GM18858 (cell line): ENCODE measurements around the gene SMC4.
"Not testable (repeated sequence)": the region's sequence is repeated elsewhere in the genome, so short reads cannot be mapped to it uniquely, and the experiment has no call there.

Experiments used
- ATAC-seq: cut with Tn5 transposase; IDR thresholded peaks from one replicate; pipeline ENCODE4 v1.9.1; 2021; ENCODE audit not compliant: unreplicated experiment

SMC4 gene

GRCh38 chr3:160399125-160400029 lies at the start of gene SMC4, which contains the start of gene IFT80:
Gene SMC4 (plus strand): TSS chr3:160399650. CDS start chr3:160400827, 1,177 bp downstream.
Gene IFT80 (minus strand): TSS chr3:160399225. CDS start chr3:160384600, 14,625 bp downstream.
- ATAC-seq: peak; percentile 90

GRCh38 chr3:160355826-160356225 lies 43.6 kb upstream of the SMC4 start:
- ATAC-seq: no peak

GRCh38 chr3:160362896-160363295 lies 36.6 kb upstream of the SMC4 start:
- ATAC-seq: not testable (repeated sequence)

GRCh38 chr3:160365869-160366522 lies 33.5 kb upstream of the SMC4 start:
- ATAC-seq: no peak

- ATAC-seq: peak; percentile 76
These were observed 30.6 kb upstream of the SMC4 start for GRCh38 chr3:160368804-160369203.

- no peak for ATAC-seq
These were observed 29.7 kb upstream of the SMC4 start for GRCh38 chr3:160369784-160370183.

- no peak for ATAC-seq
These were observed 28.2 kb upstream of the SMC4 start for GRCh38 chr3:160370987-160371857.

GRCh38 chr3:160372780-160373179 lies 26.7 kb upstream of the SMC4 start:
- ATAC-seq: no peak

- no peak for ATAC-seq
These were observed 25.8 kb upstream of the SMC4 start for GRCh38 chr3:160373655-160374054.

GRCh38 chr3:160374472-160374871 lies 25.0 kb upstream of the SMC4 start:
- no peak for ATAC-seq

GRCh38 chr3:160374925-160375324 lies 24.5 kb upstream of the SMC4 start:
- no peak for ATAC-seq

- ATAC-seq: no peak
These were observed 22.8 kb upstream of the SMC4 start for GRCh38 chr3:160376681-160377080.

GRCh38 chr3:160378331-160379109 lies 20.9 kb upstream of the SMC4 start:
- ATAC-seq: no peak

GRCh38 chr3:160379628-160380214 lies 19.7 kb upstream of the SMC4 start:
- no peak for ATAC-seq

- ATAC-seq: no peak
These were observed 18.0 kb upstream of the SMC4 start for GRCh38 chr3:160381470-160381869.

- ATAC-seq: no peak
These were observed 14.7 kb upstream of the SMC4 start for GRCh38 chr3:160384639-160385318.

- no peak for ATAC-seq
These were observed 8.8 kb upstream of the SMC4 start for GRCh38 chr3:160390565-160391138.

- ATAC-seq: no peak
These were observed 6.7 kb upstream of the SMC4 start for GRCh38 chr3:160392798-160393197.
